GM19238 (cell line): ENCODE results near the gene TGFB2.

ENCODE experiments used
- DNase-seq: peaks from one replicate; pipeline ENCODE4 v3.0.0; 2011; ENCODE audit warnings: low spot score; ENCODE audit not compliant: insufficient read length

Gene TGFB2

DNA sequence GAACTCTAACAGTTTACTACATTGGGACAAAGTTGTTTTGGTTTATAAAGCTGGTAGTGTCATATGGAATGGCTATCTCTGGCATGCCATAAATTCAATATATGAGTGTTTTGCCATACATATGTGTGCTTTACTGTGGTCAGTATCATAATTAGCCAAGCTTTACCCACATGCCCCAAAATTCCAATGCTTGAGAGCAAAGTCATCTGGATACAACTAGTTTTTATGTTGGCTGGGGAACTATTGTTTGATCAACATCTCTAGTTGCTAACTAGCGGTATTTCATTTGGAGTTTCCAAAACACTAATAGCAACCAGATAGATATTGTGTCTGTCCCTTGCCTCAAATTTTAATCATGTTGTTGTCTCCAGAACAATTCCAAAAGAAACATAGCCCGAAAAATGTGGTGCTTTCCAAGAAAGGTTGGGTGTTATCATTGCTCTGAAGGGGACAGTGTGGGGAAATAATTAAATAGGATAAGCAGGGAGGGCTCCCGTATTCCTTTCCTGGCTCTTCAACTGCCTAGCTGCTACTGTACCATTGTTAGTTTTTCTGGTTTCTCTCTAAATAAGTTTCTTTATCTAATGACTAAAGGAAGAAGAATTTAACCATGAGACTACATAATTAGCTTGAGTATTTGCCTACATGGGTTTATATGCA, 136.1 kb downstream of the TGFB2 start:
- DNase-seq: no peak

DNA sequence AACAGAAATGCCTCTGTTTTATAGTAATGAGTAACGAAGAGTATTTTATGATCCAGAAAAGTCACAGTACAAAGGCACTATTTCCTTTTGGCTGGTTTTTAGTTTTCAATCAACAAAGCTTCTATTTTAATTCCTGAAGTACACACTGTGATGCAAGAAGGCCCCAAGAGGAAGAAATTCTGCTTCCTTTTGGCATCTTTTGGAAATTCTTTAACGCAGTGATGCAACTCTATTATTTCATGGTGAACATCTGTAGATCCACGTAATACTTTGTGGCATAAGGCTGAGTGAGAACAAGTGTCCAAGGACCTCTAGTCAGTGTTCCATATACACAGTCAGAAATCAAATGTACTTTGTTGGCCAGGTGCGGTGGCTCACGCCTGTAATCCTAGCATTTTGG, 137.5 kb downstream of the TGFB2 start:
- no peak for DNase-seq

DNA sequence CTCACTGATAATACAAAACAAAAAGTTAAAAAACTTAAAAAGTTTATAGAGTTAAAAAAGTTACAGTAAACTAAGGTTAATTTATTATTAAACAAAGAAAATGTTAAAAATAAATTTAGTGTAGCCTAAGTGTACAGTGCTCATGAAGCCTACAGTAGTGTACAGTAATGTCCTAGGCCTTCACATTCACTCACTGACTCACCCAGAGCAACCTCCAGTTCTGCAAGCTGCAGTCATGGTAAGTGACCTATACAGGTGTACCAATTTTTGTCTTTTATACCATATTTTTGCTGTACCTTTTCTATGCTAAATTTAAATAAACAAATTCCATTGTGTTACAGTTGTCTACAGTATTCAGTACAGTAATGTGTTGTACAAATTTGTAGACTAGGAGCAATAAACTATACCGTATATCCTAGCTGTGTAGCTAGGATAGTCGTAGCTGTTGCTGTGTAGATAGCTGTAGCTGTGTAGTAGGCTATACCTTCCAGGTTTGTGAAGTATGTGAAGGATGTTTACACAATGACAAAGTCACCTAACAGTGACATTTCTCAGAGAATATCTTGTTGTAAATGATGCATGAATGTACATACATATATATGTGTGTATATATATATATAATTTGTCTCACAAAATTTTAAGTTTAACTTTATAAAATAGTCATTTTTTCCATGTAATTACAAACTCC, 140.2 kb downstream of the TGFB2 start:
- DNase-seq: no peak

DNA sequence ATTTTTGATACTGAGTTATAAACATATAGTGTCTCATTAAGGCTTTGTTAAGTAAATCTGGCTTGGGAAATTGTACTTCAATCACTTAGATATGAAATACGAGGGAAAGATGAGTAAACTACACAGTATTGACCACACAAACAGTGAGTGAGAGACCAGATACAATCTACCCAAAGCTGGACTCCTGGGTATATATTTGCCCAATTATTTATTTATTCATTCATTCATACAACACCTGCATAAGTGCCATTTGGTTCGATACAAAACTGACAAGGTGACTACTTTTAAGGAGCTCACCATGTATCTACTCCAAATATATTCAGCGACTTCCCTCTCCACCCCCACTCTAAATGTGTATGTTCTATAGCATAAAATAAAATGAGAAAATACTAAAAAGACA, 143.4 kb downstream of the TGFB2 start:
- no peak for DNase-seq

DNA sequence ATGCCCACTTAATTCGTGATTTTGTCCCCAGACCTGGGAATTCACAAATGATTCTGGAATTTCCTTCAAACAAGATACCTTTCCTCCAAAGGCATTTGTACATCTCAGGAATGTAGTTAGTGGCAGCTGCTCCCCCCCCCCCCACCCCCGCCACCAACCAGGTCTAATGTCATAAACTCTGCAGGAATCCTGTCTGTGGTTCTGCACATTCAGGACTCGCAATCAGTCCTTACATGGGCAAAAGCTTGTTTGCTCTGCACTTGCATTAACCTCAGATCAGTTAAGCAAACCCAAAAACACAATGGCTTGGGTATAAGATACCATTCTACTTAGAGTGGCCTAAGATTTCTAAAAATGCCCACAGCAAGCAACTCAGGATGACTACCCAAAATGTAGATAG, 143.8 kb downstream of the TGFB2 start:
- DNase-seq: no peak

DNA sequence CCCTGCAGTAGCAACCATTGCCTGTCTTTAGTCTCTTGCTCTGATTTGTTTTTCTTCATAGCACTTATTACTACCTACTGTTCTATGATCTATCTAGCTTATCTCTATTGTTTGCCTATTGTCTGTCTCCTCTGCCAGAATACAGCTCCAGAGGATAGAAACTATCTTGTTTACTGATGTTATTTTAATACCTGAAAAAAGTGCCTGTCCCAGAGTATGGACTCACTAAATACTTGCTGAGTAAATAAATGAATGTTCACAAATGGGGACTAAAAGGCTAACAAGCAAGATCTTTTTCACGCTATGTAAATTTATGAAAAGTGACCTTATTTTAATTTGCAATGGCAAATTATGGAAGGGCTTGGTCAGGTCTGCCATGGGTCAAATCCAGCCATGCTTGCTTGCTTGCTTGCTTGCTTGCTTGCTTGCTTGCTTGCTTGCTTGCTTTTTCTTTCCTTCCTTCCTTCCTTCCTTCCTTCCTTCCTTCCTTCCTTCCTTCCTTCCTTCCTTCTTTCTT, 145.3 kb downstream of the TGFB2 start:
- no peak for DNase-seq

DNA sequence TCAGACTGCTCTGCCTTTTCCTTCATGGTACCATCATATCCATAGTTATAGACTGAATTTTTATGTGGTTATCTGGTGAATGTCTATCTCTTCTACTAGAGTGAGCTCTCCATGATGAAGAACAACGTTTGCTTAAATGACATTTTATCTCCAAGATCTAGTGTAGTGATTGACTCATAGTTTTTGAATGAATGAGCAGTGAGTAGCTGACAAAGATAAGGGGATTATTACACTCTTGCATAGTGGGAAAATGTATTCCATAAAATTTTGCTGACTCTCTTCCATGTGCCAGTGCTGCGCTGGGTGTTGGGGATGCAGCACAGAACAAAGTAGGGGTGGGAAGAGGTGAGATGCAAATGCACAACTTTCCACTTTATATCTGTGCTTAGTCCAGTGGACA, 147.7 kb downstream of the TGFB2 start:
- no peak for DNase-seq

DNA sequence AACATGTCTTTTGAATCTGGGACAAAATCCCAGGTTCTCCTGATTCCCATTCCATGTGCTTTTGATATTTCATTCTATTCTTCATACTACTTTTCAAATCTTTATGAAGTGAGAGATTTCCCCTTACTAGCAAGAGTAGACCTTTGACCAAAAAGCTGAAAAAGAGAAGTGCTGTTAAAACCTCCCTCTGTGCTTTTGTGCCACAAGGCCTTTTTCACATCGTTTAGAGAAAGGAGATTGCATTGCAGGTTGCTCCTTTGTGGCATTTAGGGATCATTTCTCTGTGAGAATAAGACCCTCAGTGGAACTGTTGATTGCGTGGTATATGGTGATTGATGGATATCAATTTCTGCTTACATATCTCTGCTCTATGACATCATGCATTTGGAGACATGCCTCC, 148.8 kb downstream of the TGFB2 start:
- DNase-seq: no peak
